GM12874 (cell line): ENCODE results near the gene CAMK1.

Experiments
- TF ChIP-seq, protein P1 (sequence below): IDR thresholded peaks from 2 replicates; pipeline ENCODE4 v1.5.1; 2011; ENCODE audit warnings: low read depth, mild to moderate bottlenecking, control low read depth, low read length, moderate library complexity; ENCODE audit not compliant: insufficient read depth

The CAMK1 gene

DNA sequence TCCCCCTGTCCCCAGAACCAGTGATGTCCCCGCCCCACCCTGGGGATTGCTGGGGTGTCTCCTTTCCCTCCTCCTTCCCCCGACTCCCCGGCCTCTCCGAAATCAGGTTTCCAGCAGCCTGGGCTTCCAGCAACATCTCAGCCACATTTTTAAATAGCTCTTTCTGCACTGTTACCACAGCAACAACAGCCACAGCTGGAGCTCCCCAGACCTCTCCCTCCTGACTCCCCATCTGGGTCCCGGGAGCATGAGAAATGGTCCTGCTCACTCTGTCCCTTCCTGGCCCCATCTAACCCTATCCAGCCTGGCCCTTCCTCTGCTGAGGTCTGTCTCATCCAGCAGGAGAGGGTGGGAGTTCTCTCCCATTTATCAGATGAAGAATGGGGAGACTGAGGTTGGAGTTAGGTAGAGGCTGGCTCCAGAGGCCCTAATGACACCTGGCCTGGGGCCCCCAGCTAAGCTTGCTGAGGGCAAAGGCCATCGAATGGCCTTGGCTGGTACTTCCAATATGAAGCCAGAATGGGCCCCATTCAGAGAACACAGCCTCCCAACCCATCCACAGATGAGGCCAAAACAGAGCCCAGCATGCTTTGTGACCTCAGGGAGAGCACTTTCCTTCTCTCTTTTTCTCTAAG is 1.5 kb downstream of the CAMK1 start:
- TF ChIP-seq, protein P1, sequence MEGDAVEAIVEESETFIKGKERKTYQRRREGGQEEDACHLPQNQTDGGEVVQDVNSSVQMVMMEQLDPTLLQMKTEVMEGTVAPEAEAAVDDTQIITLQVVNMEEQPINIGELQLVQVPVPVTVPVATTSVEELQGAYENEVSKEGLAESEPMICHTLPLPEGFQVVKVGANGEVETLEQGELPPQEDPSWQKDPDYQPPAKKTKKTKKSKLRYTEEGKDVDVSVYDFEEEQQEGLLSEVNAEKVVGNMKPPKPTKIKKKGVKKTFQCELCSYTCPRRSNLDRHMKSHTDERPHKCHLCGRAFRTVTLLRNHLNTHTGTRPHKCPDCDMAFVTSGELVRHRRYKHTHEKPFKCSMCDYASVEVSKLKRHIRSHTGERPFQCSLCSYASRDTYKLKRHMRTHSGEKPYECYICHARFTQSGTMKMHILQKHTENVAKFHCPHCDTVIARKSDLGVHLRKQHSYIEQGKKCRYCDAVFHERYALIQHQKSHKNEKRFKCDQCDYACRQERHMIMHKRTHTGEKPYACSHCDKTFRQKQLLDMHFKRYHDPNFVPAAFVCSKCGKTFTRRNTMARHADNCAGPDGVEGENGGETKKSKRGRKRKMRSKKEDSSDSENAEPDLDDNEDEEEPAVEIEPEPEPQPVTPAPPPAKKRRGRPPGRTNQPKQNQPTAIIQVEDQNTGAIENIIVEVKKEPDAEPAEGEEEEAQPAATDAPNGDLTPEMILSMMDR = no peak

DNA sequence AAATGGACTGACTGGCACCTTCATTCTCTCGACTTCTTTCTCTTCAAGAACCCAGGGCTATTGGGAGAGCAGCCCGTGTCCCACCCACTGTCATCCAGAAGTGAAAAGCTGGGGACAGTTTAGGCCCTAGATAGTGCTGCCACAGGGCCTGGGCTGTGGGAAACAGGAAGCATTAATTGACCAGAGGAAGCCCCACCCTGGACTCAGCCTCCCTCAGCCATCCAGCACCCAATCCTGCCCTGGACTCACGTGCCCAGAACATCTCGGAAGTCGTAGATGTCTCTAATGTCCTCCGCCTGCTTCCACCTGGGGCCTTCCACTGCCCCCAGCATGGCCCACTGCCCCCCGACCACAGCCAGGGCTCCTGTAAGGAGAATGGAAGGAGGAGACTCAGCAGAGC is 2.3 kb downstream of the CAMK1 start:
- TF ChIP-seq, protein P1 = no peak

DNA sequence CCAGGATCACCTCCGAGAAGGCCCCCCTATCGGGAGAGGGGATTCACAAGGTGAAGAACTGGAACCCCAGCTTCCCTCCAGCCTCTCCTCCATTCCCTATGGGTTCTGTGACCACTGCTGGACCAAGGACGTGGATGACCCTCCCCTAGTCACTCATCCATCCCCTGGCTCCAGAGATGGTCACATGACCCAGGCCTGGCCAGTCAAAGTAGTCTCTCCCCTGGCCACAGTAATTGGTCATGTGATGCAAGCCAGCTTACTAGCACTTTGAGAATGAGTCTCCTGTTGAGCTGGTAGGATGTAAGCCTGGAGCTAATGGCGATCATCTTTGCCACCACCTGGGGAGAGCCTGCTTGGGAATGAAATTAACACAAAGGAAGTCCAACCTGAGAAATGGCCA is 3.9 kb downstream of the CAMK1 start:
- TF ChIP-seq, protein P1 = no peak

DNA sequence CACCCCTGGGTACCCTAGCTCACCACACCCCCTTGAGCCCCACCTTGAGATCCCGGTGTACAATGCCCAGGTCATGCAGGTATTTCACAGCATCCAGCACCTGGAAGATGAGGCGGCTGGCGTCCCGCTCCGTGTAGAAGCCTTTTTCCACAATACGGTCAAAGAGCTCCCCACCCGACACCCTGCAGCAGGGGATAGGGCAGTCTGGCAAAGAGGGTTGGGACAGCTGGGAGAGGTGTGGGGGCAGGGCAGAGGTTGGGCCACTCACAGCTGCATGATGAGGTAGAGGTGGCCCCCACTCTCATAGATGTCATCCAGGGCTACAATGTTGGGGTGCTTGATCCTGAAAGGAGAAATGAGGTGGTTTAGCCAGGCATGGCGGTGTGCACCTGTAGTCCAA is 6.9 kb downstream of the CAMK1 start:
- TF ChIP-seq, protein P1 = no peak

DNA sequence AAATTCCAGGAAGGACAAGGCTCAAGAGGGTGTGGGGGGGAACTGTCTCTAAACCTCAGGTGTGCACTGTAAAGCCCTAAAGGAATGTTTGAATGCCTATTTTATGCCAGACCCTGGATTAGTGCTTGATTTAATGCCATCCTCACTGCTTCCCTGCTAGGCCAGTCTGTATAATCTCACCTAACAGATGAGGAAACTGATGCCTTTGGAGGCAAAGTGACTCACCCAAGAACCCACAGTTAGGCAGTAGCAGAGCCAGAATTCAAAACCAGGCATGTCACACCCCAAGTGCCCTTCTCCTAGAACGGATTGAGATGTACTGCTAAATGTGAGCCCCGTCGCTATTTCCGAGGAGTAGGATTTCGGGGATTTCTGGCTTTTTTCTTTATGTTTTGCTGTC is 7.8 kb downstream of the CAMK1 start:
- TF ChIP-seq, protein P1 = no peak

DNA sequence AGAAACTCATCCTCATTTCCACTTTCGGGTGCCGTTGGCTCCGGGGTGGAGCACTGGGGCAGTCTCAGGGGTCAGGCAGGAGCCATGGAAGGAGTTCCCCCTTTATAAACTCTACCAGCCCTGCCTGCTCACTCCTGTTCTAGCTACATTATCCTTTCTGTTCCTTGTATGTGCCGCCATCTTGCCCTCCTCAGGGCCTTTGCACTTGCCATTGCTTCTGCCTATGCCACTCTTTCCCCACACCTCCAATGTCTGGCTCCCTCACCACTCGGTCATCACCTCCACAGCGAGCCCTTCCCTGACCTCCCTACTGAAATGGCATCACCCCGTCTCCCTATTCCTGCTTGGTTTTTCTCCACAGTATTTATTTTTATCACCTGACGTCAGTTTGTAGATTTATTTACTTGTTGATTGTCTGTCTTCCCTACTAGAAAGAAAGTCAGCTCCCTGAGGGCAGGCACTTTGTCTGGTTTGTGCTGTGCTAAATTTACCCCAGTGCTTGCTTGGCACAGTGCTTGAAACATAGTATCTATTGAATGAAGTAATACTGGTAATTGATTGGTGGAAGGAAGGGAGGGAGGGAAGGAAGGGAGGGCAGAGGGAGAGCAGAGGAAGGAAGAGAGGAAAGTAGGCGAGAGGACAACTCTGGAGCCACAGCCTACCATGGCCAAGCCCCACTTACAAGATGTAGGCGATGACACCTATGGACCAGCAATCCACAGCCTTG is 8.8 kb downstream of the CAMK1 start:
- TF ChIP-seq, protein P1 = no peak

DNA sequence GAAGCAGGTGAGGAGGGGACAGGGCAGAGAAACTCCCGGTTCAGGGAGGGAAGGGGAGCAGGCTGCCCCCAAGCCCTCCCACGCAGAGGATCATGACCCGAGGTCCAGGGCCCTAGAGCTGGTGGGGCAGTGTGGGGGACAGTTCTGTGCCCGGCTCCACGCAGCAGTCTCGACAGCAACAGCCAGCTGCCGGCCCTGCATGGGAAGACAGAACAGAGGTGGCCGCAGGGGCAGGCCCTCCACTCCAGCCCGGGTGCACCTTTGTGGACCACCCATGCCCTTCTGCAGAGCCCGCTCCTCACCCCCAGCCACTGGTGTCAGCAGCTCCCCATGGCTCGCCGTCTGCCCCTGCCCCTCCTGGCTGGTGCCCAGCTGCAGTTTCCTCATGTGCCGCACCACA is 12.3 kb downstream of the CAMK1 start:
- TF ChIP-seq, protein P1 = no peak
